NCI-H1436 (cell line): Measurements from ENCODE around the gene PAPLN.

Experiments used
- DNase-seq: peaks from one replicate; lab custom pipeline; 2025; lab: John Stamatoyannopoulos, UW

The PAPLN gene

DNA sequence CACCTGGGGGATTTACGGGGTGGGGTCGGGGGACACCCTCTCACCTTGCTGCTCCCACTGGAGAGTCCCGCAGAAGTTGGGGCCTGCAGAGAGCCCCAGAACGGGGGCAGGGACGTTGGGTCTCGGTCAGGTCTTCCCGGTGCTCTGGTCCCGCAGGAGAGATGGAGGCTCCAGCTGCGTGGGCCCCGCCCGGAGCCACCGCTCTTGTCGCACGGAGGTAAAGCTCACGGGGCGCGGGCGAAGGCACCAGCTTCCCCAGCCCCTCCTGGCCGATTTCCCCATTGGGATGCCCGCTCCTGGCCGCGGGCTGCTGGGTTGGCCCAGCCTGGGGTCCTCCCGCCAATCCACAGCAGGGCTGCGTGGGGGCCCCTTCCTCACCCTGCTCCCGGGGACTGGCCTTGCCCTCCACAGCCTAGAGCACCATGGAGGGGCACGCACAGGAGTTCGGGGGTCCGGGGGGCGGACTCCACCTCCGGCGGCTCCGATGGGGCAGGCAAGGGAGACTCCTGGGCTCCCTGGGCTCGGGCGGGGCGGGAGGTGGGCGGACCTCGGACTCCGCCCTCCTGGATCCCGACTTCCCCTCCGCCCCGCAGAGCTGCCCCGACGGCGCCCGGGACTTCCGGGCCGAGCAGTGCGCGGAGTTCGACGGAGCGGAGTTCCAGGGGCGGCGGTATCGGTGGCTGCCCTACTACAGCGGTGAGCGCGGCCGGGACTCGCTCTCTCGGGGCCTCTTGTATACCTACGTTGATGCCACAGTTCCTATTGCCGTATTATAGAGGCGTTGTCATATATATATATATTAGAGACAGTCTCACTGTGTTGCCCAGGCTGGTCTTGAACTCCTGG lies 8.4 kb downstream of the PAPLN start:
- peak; percentile 60 for DNase-seq

DNA sequence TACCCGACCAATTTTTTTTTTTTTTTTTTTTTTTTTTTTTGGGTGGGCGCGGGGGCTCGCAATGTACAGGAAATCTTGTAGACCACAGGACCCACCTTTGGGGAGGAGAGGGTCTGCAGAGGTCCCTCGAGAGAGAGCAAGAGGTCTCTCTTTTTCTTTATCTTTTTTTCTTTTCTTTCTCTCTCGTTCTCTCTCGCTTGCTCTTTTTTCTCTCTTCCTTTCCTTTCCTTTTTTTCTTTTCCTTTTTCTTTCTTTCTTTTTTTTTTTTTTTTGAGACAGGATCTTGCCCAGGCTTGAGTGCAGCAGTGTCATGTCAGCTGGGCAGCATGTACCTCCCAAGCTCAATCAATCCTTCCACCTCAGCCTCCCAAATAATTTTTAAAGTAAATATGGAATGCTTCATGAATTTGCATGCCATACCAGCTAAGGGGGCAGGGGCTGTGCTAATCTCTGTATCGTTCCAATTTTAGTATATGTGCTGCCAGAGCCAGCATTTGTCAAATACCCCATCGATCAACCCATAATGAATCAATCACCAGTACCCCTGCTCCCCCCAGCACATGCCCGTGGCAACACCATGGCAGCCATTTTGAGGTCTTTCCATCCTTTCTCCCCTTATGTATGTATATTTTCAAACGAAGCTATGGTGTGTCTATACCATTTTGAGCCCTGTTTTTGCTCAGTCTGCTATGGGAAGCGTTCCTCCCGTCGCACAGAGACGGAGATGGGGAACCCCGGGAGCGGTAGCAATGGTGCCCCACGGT lies 9.3 kb downstream of the PAPLN start:
- no peak for DNase-seq

DNA sequence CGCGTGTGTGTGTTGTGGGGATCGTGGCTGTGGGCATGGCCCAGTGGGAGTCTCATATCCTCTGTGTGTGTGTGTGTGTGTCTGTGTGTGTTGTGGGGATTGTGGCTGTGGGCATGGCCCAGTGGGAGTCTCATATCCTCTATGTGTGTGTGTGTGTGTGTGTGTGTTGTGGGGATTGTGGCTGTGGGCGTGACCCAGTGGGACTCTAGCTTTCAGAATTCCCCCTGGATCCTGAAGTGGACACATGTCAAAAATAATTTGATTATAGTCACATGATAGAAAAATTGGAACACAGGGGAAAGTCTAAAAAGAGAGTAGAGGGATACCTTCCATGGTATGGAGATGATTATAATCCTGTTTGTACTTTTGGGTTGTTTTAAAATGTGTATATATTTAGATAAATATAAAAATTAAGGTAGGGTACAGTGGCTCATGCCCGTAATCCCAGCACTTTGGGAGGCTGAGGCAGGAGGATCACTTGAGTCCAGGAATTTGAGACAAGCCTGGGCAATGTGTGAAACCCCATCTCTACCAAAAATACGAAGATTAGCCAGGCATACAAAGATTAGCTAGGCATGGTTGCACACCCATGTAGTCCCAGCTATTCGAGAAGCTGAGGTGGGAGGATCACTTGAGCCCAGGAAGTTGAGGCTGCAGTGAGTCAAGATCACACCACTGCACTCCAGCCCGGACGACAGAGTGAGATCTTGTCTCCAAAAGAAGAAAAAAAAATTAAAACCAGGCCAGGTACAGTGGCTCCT lies 11.0 kb downstream of the PAPLN start:
- no peak for DNase-seq

DNA sequence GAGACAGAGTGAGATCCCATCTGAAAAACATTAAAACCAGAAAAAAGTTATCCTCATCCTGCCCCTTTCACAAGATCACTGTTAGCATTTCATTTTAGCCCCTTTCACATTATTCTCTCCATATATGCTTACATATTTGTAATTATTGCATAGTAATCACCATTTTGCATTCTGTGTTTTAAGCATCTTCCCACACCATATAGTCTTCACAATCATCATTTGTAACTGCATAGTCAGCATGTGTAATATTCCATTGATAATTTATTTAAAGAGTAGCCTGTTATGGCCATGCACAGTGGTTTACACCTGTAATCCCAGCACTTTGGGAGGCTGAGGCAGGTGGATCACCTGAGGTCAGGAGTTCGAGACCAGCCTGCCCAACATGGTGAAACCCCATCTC lies 11.8 kb downstream of the PAPLN start:
- DNase-seq: no peak

DNA sequence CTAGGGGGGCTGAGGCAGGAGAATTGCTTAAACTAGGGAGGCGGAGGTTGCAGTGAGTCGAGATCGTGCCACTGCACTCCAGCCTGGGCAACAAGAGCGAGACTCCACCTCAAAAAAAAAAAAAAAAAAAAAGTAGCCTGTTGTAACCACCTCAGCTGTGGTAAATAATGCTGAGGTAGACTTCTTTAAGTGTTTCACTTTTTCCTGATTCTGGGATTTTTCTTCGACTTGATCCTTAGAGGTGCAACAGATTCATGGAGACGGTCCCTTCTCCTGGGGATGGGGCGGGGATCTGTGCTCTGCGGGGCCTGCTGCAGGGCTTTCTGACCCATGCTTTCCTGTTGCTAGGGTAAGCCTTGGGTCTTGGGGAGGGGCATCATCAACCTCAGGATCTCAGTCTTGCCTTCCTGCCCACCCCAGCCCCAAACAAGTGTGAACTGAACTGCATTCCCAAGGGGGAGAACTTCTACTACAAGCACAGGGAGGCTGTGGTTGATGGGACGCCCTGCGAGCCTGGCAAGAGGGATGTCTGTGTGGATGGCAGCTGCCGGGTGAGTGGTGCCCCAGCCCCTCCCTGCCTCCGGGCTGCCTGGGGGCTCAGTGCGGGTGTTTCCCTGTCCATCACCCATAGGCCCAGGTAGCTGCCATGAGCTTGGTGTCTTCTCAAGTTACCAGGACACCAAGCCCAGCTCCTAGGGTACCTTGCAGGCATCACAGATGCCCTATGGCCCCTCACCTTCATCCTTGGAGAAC lies 12.4 kb downstream of the PAPLN start:
- DNase-seq: no peak

DNA sequence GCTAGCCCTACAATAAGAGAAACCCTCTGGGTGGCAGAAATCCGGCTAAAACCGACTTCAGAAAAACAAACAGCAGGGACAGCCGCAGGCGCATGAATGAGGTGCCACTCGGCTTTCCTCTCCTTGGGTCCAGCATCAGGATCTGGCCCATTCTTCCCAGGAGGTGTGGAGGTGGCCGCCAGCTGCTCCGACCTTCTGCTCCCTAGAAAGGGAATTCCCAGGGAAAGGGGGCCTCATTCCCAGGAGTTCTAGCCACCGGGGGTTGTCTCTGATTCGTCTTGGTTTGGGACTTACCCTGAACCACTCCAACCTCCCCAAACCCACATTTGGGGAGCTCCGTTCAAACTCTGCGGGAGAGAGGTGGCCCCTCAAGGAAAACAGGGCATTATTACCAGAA lies 13.0 kb downstream of the PAPLN start:
- DNase-seq: no peak

DNA sequence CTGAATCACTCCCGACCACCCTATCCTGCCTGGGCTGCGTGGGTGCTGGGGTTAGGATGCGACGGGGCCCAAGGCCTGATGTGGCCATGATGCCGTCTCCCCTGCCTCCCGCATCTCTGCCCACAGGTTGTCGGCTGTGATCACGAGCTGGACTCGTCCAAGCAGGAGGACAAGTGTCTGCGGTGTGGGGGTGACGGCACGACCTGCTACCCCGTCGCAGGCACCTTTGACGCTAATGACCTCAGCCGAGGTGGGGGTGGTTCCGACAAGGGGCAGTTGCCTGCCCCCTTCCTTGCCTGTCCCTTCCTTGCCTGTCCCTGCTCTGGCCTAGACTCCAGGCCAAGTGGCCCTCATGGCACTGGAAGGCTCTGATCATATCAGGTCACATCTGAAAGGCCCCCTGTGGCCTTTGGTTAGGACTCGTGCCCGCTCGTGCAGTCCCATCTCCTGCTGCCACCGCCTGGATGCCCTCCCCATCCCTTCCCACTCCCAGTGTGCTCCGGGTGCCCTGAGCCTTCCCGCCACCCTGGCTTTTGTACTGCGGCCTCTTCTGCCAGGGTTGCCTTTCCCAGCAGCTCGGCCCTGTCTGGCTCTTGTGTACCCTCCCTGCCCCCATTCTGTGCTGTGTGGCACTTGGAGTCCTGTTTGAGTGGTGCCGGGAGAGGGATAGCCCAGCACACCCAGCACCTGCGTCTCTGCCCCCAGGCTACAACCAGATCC lies 13.6 kb downstream of the PAPLN start:
- DNase-seq: peak; percentile 71

DNA sequence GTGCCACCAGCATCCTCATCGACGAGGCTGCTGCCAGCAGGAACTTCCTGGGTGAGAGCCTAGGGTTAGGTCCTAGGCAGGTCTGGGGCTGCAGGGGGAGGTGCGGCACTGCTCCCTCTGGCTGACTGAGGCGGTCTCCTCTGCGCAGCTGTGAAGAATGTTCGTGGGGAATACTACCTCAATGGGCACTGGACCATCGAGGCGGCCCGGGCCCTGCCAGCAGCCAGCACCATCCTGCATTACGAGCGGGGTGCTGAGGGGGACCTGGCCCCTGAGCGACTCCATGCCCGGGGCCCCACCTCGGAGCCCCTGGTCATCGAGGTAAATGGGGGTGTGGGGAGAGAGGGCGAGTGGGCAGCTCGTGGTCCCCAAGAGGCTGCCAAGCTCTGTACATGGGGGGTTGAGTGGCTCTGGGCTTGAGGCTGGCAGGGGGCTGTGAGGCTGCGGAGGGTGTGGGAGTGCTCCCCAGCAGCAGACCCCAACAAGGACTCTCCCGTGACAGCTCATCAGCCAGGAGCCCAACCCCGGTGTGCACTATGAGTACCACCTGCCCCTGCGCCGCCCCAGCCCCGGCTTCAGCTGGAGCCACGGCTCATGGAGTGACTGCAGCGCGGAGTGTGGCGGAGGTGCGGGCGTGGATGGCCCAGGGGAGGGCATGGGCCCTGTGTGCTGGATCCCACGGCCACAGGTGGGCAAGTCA lies 14.4 kb downstream of the PAPLN start:
- DNase-seq: no peak

DNA sequence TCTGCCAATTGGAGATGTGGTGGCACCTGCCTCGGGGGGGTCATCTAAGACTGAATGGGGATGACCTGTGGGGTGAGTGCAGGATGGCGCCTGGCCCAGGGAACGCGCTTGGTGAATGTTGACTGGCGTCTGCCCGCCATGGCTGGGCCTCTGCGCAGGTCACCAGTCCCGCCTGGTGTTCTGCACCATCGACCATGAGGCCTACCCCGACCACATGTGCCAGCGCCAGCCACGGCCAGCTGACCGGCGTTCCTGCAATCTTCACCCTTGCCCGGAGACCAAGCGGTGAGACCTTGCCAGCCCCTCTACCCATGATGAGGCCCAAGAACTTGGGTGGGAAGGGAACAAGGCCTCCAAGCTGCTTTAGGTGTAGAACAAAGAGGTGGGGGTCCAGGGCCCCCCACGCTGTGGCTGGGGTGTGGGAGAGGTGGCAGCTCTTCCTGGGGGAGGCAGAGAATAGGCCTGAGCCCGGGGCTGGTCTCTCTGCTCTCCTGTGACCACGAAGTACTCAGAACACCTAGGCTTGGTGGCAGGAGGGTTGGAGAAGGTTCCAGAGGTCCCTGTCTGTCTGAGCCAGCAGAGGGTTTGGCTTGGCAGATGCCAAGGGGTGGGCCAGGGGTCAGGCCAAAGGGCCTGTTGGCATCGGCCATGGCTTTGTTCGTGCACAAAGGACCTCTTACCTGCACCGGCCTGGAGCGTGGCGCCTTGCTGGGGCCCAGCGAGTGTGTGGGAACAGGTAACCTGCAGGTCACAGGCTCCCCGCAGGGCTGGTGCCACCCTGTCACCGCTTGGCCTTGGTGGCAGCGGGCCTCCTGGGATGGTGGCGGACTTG lies 15.4 kb downstream of the PAPLN start:
- DNase-seq: no peak

DNA sequence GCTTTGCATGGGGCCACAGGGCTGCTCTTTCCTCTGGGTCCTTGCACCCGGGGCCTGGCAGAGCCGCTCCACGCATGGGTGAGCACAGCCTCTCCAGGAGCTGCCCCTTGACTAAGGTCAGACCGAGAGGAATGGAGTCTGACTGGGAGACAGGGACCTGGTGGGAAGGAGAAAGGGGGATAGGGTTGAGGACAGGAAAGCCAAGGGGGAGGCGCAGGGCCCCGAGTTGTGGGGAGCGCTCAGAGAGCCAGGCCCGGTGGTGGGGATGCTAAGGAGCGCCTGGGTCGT lies 16.0 kb downstream of the PAPLN start:
- DNase-seq: no peak

DNA sequence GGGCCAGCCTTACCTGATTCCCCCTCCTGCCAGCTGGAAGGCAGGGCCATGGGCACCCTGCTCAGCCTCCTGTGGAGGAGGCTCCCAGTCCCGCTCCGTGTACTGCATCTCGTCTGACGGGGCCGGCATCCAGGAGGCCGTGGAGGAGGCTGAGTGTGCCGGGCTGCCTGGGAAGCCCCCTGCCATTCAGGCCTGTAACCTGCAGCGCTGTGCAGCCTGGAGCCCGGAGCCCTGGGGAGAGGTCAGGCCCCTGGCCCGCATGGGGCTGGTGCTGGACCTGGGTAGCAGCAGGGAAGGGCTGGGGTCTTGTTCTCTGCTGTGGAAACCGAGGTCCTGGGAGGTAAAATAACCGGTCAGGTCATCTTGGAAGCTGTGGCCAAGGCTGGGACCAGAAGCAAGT lies 16.4 kb downstream of the PAPLN start:
- no peak for DNase-seq

DNA sequence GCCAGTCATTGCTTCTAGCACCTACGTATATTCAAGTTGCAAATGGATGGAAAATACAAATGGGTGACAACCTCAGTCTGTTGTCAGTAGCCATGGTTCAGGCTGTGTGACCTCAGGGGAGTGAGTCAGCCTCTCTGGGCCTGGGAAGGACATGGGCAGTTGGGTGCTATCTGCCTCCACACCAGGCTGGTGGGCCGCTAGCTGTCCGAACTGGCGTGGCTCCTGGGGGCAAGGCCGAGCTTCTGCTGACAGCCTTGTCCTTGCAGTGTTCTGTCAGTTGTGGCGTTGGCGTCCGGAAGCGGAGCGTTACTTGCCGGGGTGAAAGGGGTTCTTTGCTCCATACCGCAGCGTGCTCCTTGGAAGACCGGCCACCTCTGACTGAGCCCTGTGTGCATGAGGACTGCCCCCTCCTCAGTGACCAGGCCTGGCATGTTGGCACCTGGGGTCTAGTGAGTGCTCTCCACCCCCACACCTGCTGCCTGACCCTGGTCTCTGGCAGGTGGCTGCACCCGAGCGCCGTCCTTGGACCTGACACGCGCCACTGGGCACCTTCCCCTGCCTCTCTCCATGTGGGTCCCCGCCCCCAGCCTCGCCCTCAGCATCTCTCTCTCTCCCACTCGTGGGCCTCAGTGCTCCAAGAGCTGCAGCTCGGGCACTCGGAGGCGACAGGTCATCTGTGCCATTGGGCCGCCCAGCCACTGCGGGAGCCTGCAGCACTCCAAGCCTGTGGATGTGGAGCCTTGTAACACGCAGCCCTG lies 17.1 kb downstream of the PAPLN start:
- DNase-seq: no peak

DNA sequence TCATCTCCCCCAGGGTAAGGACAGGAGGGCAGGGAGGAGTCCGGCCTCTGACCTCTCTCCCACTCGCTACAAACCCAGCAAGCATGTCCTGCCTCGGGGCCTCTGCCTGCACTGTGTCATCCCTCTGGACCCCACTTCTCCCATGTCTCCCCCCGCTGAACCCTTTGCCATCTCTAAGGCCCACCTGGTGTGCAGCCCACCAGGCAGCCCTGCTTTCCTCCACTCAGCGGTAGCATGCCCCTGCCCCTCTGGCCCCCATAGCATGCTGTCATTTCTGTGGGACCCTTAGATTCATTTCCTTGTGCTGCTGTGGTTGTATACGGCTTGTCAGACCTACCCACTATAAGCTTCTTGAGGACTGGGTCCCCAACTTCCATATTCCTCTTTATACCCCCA lies 17.7 kb downstream of the PAPLN start:
- DNase-seq: no peak

DNA sequence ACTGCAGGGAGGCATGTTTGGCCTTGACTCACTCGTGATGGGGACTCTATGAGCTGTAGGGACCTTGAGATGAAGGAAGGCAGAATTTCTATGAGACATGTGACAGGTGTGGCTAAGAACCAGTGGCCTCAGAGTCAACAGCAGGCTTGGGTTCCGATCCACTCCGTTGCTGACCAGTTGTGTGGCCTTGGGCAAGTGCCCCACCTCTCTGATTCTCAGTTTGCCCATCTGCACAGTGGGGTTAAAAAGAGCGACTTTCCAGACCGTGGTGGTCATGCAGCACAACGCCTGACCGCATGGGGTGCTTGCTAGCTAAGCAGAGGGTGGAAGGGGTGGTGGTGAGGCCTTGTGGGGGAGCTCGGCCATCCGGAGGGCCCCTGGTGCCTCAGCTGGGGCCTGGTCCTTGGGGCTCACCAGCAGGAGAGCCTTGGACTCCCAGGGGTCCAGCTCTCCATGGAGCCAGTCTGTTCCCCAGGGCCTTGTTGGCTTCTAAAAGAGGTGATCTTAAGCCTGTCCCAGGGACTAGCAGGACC lies 18.5 kb downstream of the PAPLN start:
- no peak for DNase-seq

DNA sequence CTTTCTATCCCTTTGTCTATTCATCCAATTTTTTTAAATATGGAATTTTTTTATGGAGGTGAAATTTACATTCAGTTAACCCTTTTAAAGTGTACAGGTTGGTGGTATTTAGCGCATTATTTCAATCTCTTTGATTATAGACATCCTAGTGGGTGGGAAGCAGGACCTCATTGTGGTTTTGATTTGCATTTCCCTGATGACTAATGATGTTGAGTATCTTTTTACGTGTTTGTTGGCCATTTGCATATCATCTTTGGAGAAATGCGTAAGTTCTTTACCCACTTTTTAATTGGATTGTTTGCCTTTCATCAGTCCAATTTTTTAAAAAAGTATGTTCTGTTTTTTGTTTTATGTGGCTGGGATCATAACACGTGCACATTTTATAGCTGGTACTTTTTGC lies 20.8 kb downstream of the PAPLN start:
- no peak for DNase-seq

DNA sequence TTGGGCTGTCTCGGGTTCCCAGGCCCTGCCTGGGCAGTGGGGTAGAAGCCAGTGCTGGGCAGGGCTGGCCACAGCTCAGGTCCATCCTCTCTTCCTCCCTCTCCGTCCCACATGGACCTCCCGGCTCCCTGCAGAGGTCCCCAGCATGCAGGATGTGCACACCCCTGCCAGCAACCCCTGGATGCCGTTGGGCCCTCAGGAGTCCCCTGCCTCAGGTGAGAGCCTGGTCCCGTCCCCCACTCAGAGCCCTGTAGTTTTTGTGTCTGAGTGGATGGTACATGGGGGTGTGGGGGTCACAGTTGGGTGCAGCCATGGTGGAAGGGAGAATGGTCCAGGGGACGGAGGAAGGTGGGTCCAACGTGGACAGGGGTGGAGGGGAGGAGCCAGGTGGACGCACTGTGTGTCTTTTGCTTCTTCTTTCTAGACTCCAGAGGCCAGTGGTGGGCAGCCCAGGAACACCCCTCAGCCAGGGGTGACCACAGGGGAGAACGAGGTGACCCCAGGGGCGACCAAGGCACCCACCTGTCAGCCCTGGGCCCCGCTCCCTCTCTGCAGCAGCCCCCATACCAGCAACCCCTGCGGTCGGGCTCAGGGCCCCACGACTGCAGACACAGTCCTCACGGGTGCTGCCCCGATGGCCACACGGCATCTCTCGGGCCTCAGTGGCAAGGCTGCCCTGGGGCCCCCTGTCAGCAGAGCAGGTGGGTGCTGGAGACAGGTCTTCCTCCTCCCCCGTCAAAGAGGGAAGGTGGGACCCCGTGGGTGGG lies 21.7 kb downstream of the PAPLN start:
- no peak for DNase-seq

DNA sequence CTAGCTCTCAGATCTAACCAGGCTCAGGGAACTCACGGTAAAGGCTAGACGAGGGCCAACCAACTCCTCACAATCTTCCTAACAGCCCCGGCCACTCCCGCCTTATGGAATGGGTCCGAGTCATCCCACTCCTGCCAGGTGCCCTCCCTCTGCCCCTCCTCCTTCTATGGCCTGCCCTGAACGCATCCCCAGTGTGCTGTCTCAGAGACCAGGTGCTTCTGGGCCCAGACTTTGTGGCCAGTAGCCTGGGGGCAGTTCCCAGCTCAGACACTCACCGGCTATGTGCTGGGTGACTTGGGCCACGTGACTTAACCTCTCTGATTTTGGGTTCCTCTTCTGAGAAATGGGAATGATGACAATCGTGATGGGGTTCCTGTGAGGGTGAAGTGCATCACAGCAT lies 22.5 kb downstream of the PAPLN start:
- no peak for DNase-seq

DNA sequence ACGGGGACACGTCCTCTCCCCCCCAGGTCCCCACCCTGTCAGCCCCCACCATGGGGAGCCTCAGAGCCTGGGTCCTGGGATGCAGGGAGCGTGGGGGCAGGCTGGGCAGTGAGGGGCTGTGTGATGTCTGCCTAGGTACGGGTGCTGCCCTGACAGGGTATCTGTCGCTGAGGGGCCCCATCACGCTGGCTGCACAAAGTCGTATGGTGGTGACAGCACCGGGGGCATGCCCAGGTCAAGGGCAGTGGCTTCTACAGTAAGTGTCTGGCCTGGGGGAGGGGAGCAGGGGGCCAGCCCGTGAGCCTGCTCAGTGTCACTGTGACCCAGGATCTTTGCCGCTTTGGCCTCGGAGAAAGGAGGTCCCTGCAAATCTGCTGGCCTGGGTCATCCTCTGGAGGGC lies 23.3 kb downstream of the PAPLN start:
- no peak for DNase-seq
